WI38 (cell line): ENCODE measurements around the gene CSRP1.
"Not testable (repeated sequence)": the region's sequence is repeated elsewhere in the genome, so short reads cannot be mapped to it uniquely, and the experiment has no call there.

Experiments
- H3K4me3 ChIP-seq: 2 replicates; pipeline ENCODE4 v1.5.1; 2011; ENCODE audit warnings: low read depth, mild to moderate bottlenecking, control low read depth, low read length
- CTCF ChIP-seq: IDR thresholded peaks from 2 replicates; pipeline ENCODE4 v1.5.1; 2012; ENCODE audit warnings: low read depth, mild to moderate bottlenecking, control low read depth, low read length

The CSRP1 gene

GRCh38 chr1:201498621-201499020, 8.3 kb downstream of the CSRP1 start:
- H3K4me3 ChIP-seq: no peak overlapping the region
- TF ChIP-seq CTCF: no peak

- no peak overlapping the region for H3K4me3 ChIP-seq
- TF ChIP-seq CTCF: no peak
These were observed 8.9 kb downstream of the CSRP1 start for GRCh38 chr1:201497935-201498509.

GRCh38 chr1:201496296-201496690, 10.6 kb downstream of the CSRP1 start:
- H3K4me3 ChIP-seq: no peak overlapping the region
- no peak for TF ChIP-seq CTCF

- no peak overlapping the region for H3K4me3 ChIP-seq
- no peak for TF ChIP-seq CTCF
These were observed 11.2 kb downstream of the CSRP1 start for GRCh38 chr1:201495551-201496295.

- TF ChIP-seq CTCF: no peak
- no peak overlapping the region for H3K4me3 ChIP-seq
These were observed 12.9 kb downstream of the CSRP1 start for GRCh38 chr1:201493757-201494617.

- not testable (repeated sequence) for H3K4me3 ChIP-seq
These were observed 13.8 kb downstream of the CSRP1 start for GRCh38 chr1:201493026-201493656.

- no peak overlapping the region for H3K4me3 ChIP-seq
- TF ChIP-seq CTCF: no peak
These were observed 14.9 kb downstream of the CSRP1 start for GRCh38 chr1:201491896-201492511.
